HepG2 (cell line): ENCODE measurements around the gene SULT1E1. TPM values are rescaled to one million over a fixed set of nuclear protein-coding genes. Genes with fewer than 3 reads are reported as not detected.

Experiments
- BORCS8-MEF2B ChIP-seq: sonication (generic); formaldehyde crosslinking; IDR thresholded peaks from 2 replicates; pipeline ENCODE4 v1.8.0; 2022; ENCODE audit warnings: mild to moderate bottlenecking, missing genetic modification reagents
- DNMT1 ChIP-seq: sonication (generic); formaldehyde crosslinking; IDR thresholded peaks from 2 replicates; pipeline ENCODE4 v1.5.1; 2020; ENCODE audit warnings: mild to moderate bottlenecking, missing genetic modification reagents
- FOXJ3 ChIP-seq: sonication (generic); formaldehyde crosslinking; IDR thresholded peaks from 2 replicates; pipeline ENCODE4 v1.4.0; 2020; ENCODE audit warnings: missing genetic modification reagents, mild to moderate bottlenecking, borderline replicate concordance
- MAFK ChIP-seq, 2 experiments: IDR thresholded peaks in 1 of 2; conservative IDR thresholded peaks in 1 of 2; 2 replicates each; pipeline ENCODE4 v1.6.1; 2011; ENCODE audit warnings: improper control_type of control experiment in 2 of 2, low read length in 2 of 2
- MXD1 ChIP-seq: sonication (generic); formaldehyde crosslinking; IDR thresholded peaks from 2 replicates; pipeline ENCODE4 v1.4.0; 2020; ENCODE audit warnings: mild to moderate bottlenecking, missing genetic modification reagents
- PHF5A ChIP-seq: IDR thresholded peaks from one replicate; pipeline ENCODE4 v1.6.1; 2018; ENCODE audit warnings: low read depth, missing genetic modification reagents; ENCODE audit not compliant: unreplicated experiment
- PPARG ChIP-seq: conservative IDR thresholded peaks from 2 replicates; pipeline ENCODE4 v1.6.1; 2016; ENCODE audit warnings: missing biosample characterization, missing genetic modification reagents
- SNAPC5 ChIP-seq: sonication (generic); formaldehyde crosslinking; IDR thresholded peaks from 2 replicates; pipeline ENCODE4 v1.8.1; 2023; ENCODE audit warnings: mild to moderate bottlenecking, missing genetic modification reagents, borderline replicate concordance
- ZKSCAN5 ChIP-seq: sonication (generic); formaldehyde crosslinking; IDR thresholded peaks from 2 replicates; pipeline ENCODE4 v1.5.1; 2020; ENCODE audit warnings: mild to moderate bottlenecking, missing genetic modification reagents
- ZNF136 ChIP-seq: sonication (generic); formaldehyde crosslinking; IDR thresholded peaks from 2 replicates; pipeline ENCODE4 v1.8.1; 2022; ENCODE audit warnings: low read depth, mild to moderate bottlenecking, moderate library complexity, missing genetic modification reagents
- ZNF17 ChIP-seq: sonication (generic); formaldehyde crosslinking; IDR thresholded peaks from 2 replicates; pipeline ENCODE4 v1.5.0; 2020; ENCODE audit warnings: mild to moderate bottlenecking, missing genetic modification reagents
- ZNF432 ChIP-seq: sonication (generic); formaldehyde crosslinking; IDR thresholded peaks from 2 replicates; pipeline ENCODE4 v1.5.0; 2020; ENCODE audit warnings: missing genetic modification reagents, mild to moderate bottlenecking, borderline replicate concordance
- ZNF563 ChIP-seq: sonication (generic); formaldehyde crosslinking; IDR thresholded peaks from 2 replicates; pipeline ENCODE4 v1.8.0; 2022; ENCODE audit warnings: mild to moderate bottlenecking, moderate library complexity, missing genetic modification reagents
- ZNF598 ChIP-seq: sonication (generic); formaldehyde crosslinking; IDR thresholded peaks from 2 replicates; pipeline ENCODE4 v1.5.1; 2020; ENCODE audit warnings: mild to moderate bottlenecking, missing genetic modification reagents, borderline replicate concordance
- ZNF607 ChIP-seq: sonication (generic); formaldehyde crosslinking; IDR thresholded peaks from 2 replicates; pipeline ENCODE4 v1.5.1; 2020; ENCODE audit warnings: missing genetic modification reagents, mild to moderate bottlenecking, borderline replicate concordance
- ZNF713 ChIP-seq: sonication (generic); formaldehyde crosslinking; IDR thresholded peaks from 2 replicates; pipeline ENCODE4 v1.4.0; 2020; ENCODE audit warnings: mild to moderate bottlenecking, missing genetic modification reagents
- ZNF749 ChIP-seq: sonication (generic); formaldehyde crosslinking; IDR thresholded peaks from 2 replicates; pipeline ENCODE4 v1.8.0; 2022; ENCODE audit warnings: mild to moderate bottlenecking, missing genetic modification reagents, moderate library complexity, borderline replicate concordance
- ZNF891 ChIP-seq: sonication (generic); formaldehyde crosslinking; IDR thresholded peaks from 2 replicates; pipeline ENCODE4 v1.5.0; 2020; ENCODE audit warnings: mild to moderate bottlenecking, missing genetic modification reagents
- polyA plus RNA-seq, 8 experiments: library from polyadenylated mRNA; depleted of rRNA in 3 of 8; stranded (reverse) in 7 of 8; unstranded in 1 of 8; fragments of >200 nt; fragmentation: Illumina TruSeq in 4 of 8; extraction: Trizol in 4 of 8; gene quantifications; 2 replicates each; pipeline versions ENCODE4 v1.2.1 to v1.2.3, GENCODE V29; 2011 to 2016; ENCODE audit warnings: low read depth in 4 of 8, missing spikeins in 1 of 8, mixed read lengths in 1 of 8; ENCODE audit not compliant: insufficient read depth in 1 of 8
- total RNA-seq, 5 experiments: library from RNA; depleted of rRNA; stranded (reverse); fragments of >200 nt; fragmentation: Illumina TruSeq; extraction: Trizol; gene quantifications; 2 replicates each; pipeline ENCODE4 v1.2.3, GENCODE V29; 2016; ENCODE audit warnings: low read depth in 1 of 5
- TF ChIP-seq, protein P1 (sequence below): sonication (generic); formaldehyde crosslinking; IDR thresholded peaks from 2 replicates; pipeline ENCODE4 v1.4.0; 2020; ENCODE audit warnings: missing genetic modification reagents, borderline replicate concordance
- TF ChIP-seq, protein P2 (sequence below): sonication (generic); formaldehyde crosslinking; IDR thresholded peaks from 2 replicates; pipeline ENCODE4 v1.4.0; 2020; ENCODE audit warnings: missing genetic modification reagents
- TF ChIP-seq, protein P3 (sequence below), 2 experiments: sonication (generic) in 1 of 2; formaldehyde crosslinking in 1 of 2; IDR thresholded peaks; 2 replicates each; pipeline versions ENCODE4 v1.4.0 to v1.6.1; 2018 to 2020; ENCODE audit warnings: missing genetic modification reagents in 2 of 2, borderline replicate concordance in 1 of 2, low read depth in 1 of 2, mild to moderate bottlenecking in 1 of 2, missing biosample characterization in 1 of 2
- TF ChIP-seq, protein P4 (sequence below): fragments of 450-650 bp; IDR thresholded peaks from 2 replicates; pipeline ENCODE4 v1.6.1; 2017

The SULT1E1 gene
- total and polyA plus RNA-seq, 2 of the 13 experiments (the other 11 are each of a cell fraction or from before 2014, with no cell fraction given) = 1.7 to 3.9 TPM

- TF ChIP-seq, protein P1, sequence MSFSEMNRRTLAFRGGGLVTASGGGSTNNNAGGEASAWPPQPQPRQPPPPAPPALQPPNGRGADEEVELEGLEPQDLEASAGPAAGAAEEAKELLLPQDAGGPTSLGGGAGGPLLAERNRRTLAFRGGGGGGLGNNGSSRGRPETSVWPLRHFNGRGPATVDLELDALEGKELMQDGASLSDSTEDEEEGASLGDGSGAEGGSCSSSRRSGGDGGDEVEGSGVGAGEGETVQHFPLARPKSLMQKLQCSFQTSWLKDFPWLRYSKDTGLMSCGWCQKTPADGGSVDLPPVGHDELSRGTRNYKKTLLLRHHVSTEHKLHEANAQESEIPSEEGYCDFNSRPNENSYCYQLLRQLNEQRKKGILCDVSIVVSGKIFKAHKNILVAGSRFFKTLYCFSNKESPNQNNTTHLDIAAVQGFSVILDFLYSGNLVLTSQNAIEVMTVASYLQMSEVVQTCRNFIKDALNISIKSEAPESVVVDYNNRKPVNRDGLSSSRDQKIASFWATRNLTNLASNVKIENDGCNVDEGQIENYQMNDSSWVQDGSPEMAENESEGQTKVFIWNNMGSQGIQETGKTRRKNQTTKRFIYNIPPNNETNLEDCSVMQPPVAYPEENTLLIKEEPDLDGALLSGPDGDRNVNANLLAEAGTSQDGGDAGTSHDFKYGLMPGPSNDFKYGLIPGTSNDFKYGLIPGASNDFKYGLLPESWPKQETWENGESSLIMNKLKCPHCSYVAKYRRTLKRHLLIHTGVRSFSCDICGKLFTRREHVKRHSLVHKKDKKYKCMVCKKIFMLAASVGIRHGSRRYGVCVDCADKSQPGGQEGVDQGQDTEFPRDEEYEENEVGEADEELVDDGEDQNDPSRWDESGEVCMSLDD (CRISPR knock-in tag) = no peak
- TF ChIP-seq ZNF891 (no peak), ZNF136 (CRISPR knock-in tag) (0 out of 2 replicates have a peak, but pooled peaks have one; percentile 25), ZNF607 (CRISPR knock-in tag) (no peak), ZNF563 (CRISPR knock-in tag) (no peak), ZNF749 (no peak), ZKSCAN5 (CRISPR knock-in tag) (no peak), ZNF598 (no peak), PPARG (CRISPR knock-in tag) (0 out of 2 replicates have a peak, but pooled peaks have one; percentile 9), DNMT1 (no peak), ZNF17 (no peak), ZNF713 (CRISPR knock-in tag) (no peak), FOXJ3 (CRISPR knock-in tag) (0 out of 2 replicates have a peak, but pooled peaks have one; percentile 34), MAFK (conservative IDR thresholded peaks at IDR 0.05 in 1 of 2, IDR thresholded peaks at IDR 0.05 in 1 of 2; ENCODE audit: low read length in 2 of 2) (no peak), MXD1 (CRISPR knock-in tag) (no peak), ZNF432 (no peak), BORCS8-MEF2B (CRISPR knock-in tag) (no peak; the same call in 1 of the 2 replicates), SNAPC5 (CRISPR knock-in tag) (no peak), PHF5A (CRISPR knock-in tag) (no peak)
- TF ChIP-seq, protein P2, sequence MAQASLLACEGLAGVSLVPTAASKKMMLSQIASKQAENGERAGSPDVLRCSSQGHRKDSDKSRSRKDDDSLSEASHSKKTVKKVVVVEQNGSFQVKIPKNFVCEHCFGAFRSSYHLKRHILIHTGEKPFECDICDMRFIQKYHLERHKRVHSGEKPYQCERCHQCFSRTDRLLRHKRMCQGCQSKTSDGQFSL = no peak
- TF ChIP-seq, protein P3, sequence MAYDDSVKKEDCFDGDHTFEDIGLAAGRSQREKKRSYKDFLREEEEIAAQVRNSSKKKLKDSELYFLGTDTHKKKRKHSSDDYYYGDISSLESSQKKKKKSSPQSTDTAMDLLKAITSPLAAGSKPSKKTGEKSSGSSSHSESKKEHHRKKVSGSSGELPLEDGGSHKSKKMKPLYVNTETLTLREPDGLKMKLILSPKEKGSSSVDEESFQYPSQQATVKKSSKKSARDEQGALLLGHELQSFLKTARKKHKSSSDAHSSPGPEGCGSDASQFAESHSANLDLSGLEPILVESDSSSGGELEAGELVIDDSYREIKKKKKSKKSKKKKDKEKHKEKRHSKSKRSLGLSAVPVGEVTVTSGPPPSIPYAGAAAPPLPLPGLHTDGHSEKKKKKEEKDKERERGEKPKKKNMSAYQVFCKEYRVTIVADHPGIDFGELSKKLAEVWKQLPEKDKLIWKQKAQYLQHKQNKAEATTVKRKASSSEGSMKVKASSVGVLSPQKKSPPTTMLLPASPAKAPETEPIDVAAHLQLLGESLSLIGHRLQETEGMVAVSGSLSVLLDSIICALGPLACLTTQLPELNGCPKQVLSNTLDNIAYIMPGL (CRISPR knock-in tag; IDR thresholded peaks at IDR 0.05; ENCODE audit: borderline replicate concordance in 1 of 2, low read depth in 1 of 2) = no peak
- TF ChIP-seq, protein P4, sequence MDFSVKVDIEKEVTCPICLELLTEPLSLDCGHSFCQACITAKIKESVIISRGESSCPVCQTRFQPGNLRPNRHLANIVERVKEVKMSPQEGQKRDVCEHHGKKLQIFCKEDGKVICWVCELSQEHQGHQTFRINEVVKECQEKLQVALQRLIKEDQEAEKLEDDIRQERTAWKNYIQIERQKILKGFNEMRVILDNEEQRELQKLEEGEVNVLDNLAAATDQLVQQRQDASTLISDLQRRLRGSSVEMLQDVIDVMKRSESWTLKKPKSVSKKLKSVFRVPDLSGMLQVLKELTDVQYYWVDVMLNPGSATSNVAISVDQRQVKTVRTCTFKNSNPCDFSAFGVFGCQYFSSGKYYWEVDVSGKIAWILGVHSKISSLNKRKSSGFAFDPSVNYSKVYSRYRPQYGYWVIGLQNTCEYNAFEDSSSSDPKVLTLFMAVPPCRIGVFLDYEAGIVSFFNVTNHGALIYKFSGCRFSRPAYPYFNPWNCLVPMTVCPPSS = no peak
Observed at GRCh38 chr4:69830560-69831269, 29.2 kb downstream of the SULT1E1 start (continued).
